HTERT RPE-1 (cell line): Measurements from ENCODE around the gene DRC7.
"Not testable (repeated sequence)": the region's sequence is repeated elsewhere in the genome, so short reads cannot be mapped to it uniquely, and the experiment has no call there.

Experiments
- in situ Hi-C: fragments of 300-500 bp; cut with MboI; formaldehyde crosslinking; loops from 4 replicates; pipeline ENCODE4 v1.14.3; 2020; ENCODE audit warnings: low sequenced_read_pairs

The DRC7 gene

DNA sequence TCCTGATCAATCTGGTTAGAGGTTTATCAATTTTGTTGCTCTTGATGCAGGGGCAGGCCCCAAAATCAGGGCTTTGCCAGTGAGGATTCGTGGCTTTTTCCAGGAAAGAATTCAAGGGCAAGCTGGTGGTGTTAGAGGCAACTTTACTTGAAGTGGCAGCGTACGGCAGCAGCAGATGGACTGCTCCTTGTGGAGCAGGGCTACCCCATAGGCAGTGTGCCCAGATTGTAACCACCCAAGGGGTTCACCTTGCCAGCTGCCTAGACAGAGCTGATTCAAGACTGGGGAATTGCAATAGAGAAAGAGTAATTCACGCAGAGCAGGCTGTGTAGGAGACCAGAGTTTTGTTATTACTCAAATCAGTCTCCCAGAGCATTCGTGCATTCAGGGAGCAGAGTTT is 16.7 kb downstream of the DRC7 start:
- in situ Hi-C loops = no loop called here

GRCh38 chr16:57711993-57712392 is 17.4 kb downstream of the DRC7 start:
- in situ Hi-C loops = no loop called here

DNA sequence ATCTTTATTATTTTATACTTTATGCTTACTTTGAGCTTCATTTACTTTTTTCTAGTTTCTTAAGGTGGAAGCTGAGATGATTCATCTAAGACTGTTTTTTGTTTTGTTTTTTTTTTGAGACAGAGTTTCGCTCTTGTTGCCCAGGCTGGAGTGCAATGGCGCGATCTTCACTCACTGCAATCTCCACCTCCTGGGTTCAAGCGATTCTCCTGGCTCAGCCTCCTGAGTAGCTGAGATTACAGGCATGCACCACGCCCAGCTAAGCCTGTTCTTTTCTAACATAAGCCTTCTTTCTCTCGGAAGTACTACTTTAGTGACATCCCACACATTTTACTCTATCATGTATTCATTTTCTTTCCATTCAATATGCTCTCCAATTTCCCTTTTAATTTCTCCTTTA is 18.0 kb downstream of the DRC7 start:
- in situ Hi-C loops = not testable (repeated sequence)

DNA sequence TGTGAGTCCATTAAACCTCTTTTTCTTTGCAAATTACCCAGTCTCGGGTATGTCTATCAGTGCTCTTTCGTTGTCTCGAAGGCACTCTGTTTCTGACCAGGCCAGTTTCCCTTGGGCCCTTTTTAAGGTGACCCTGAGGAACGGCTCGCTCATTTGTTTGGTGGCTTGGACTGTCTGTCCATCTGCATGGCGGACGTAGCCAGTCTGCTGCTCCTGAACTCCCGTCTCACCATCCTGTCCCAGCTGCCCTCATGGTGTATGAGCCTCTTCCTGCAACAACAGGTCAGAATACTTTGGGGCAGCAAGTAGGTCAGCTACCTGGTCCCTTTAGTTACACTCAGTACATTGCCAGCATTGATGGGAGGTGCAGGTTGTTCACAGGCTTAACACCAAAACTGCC is 19.0 kb downstream of the DRC7 start:
- in situ Hi-C loops = no loop called here

GRCh38 chr16:57714047-57714446 is 19.4 kb downstream of the DRC7 start:
- in situ Hi-C loops = no loop called here

GRCh38 chr16:57720142-57720575 is 25.6 kb downstream of the DRC7 start:
- in situ Hi-C loops = no loop called here

- in situ Hi-C loops = no loop called here
Measured at GRCh38 chr16:57721356-57722209, 27.0 kb downstream of the DRC7 start.

DNA sequence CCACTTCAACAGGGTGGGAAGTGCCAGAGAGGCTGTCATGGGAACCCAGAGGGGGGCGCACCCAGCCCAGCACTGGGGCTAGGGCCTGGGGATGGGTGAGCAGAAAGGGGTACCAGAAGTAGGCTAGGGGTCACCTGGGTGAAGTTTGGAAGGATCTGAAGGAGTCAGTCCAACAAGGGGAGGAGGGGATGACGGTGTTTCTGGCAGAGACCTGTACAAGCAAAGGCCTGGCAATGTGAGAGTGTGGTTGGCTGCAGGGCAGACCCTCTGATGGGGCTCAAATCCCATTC is 27.5 kb downstream of the DRC7 start:
- in situ Hi-C loops = no loop called here

DNA sequence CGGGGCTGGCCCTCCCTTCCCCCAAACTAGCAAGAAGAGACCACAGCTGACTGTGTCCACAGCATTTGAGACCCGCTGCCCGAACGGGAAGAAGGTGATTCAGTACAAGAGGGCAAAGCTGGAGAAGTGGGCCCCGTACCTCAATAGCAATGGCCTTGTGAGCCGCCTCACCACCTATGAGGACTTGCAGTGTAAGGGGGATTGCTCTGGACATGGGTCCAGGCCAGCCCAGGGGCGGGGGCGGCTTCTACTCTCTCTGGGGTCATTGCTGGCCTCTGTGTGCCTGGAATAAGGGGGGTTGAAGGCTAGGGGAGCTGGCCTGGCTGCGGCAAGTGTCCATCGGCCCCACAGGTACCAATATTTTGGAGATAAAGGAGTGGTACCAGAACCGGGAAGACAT is 28.0 kb downstream of the DRC7 start:
- in situ Hi-C loops = no loop called here

DNA sequence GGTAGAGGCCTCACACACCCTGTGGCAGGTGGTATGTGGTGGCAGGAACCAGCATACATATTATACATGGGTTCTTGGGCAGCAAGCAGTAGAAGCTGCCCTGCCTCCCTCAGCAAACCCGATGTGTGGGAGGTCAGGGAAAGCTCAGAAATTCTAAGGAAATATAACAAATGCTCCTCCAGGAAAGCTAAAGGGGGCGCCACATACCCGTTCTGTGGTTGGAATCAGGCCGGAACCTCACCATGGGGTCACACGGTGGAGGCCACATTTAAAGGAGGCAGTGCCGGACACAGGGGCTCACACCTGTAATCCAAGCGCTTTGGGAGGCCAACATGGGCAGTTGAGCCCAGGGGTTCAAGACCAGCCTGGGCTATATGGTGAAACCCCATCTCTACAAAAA is 28.6 kb downstream of the DRC7 start:
- in situ Hi-C loops = no loop called here

- in situ Hi-C loops = no loop called here
Measured at GRCh38 chr16:57724531-57724930, 29.9 kb downstream of the DRC7 start.

DNA sequence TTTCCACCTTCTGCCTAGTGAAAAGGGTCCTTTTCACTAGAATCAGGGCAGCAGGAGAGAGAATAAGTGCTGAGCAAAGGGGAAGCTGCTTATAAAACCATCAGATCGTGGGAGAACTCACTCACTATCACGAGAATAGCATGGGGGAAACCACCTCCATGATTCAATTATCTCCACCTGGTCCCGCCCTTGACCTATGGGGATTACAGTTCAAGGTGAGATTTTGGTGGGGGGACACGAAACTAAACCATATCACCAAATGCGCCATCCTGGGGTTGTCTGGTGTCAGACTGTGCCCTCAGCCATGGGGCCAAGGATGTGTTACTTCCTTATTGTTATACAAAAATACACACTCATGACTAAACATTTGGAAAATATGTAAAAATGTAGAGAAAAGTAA is 30.5 kb downstream of the DRC7 start:
- in situ Hi-C loops = no loop called here

GRCh38 chr16:57725554-57725953 is 30.9 kb downstream of the DRC7 start:
- in situ Hi-C loops = no loop called here

DNA sequence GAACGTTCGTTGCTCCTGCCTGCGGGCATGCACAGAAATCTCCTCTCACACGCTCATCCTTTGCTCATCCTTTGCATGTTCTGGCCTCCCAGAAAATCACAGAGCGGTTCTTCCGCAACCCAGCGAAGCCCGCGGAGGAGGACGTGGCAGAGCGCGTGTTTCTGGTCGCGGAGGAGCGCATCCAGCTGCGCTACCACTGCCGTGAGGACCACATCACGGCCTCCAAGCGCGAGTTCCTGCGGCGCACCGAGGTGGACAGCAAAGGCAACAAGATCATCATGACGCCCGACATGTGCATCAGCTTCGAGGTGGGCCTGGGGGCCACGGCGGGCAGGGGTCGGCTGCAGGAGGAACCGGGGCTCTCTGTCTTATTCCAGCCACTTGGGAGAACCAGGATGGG is 31.4 kb downstream of the DRC7 start:
- in situ Hi-C loops = no loop called here

DNA sequence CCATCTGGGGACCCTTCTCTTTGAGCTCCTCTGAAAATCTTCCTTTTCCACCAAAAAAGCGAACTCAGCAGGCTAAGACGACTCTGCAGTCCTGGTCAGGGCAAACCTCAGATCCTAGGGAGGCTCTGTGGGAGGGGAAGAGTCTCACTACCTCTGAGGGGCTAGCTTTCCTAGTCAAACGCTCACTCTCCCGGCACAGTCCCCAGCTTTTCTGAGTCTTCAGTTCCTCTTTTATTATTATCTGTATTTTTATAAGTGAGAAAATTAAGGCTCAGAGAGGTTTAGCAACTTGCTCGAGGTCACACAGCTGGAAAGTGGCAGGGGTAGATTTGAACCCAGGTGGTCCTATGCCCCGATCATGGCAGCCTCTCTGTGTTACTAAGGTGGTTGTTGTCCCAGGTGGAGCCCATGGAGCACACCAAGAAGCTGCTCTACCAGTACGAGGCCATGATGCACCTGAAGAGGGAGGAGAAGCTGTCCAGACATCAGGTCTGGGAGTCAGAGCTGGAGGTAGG is 31.9 kb downstream of the DRC7 start:
- in situ Hi-C loops = no loop called here

DNA sequence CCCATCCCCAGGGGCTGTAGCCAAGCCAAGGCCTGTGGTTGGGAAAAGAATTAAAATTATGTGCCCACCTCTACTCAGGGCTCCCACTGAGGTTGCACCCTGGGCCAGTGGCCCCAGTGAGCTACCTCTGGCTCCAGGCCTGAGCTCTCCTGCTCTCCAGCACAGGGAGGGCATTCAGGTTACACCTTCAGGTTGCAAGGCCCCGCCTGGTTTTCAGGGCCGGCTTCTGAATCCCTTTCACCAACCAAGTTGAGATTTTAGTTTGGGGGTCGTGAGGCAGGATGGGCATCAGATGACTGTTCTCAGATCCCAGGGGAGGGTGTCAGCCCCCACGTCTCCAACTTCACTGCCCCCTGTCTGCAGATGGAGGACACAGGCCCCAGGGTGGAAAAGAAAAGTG is 33.0 kb downstream of the DRC7 start:
- in situ Hi-C loops = no loop called here

GRCh38 chr16:57728336-57729181 is 34.0 kb downstream of the DRC7 start:
- in situ Hi-C loops = no loop called here

DNA sequence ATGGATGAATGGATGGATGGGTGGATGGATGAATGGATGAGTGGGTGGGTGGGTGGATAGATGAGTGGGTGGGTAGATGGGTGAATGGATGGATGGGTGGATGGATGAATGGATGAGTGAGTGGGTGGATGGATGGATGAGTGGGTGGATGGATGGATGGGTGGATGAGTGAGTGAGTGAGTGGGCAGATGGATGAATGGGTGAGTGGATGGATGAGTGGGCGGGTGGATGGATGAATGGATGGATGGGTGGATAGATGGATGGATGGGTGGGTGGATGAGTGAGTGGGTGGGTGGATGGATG is 34.5 kb downstream of the DRC7 start:
- in situ Hi-C loops = no loop called here

GRCh38 chr16:57729852-57730251 is 35.2 kb downstream of the DRC7 start:
- in situ Hi-C loops = not testable (repeated sequence)

- in situ Hi-C loops = no loop called here
Measured at GRCh38 chr16:57730771-57731730, 36.4 kb downstream of the DRC7 start.

DNA sequence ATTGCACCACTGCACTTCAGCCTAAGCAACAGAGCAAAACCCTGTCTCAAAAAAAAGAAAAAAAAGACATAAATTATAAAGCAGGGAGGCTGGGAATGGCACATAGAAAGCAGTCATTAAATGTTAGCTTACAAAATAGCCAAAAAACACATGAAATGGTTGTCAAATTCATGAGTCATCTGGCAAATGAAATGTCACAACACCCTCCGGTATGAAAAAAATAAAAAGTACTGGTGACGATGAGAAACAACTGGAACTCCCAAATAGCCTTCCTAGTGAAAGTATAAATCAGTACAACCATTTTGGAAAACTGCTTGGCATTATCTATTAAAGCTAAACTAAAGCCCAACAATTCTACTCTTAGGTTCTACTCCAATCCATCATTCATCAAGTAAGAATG is 37.4 kb downstream of the DRC7 start:
- in situ Hi-C loops = no loop called here
